ENCODE data around the gene NPAS1. TPM values are rescaled to one million over a fixed set of nuclear protein-coding genes. Genes with fewer than 3 reads are reported as not detected.

The NPAS1 gene
- polyA plus RNA-seq, 1 donor from 2014 or later, result not detected

DNA sequence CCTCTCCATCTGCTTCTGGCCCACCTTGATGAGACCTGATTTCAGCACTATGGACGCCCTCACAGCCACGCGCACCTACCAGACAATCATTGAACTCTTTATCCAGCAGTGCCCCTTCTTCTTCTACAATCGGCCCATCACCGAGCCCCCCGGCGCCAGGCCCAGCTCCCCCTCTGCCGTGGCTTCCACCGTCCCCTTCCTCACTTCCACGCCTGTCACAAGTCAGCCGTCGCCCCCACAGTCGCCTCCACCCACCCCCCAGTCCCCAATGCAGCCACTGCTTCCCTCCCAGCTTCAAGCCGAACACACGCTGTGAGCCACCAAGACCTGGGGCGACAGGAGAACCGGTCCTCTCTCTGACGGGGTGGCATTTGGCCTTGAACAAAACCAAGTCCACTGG, 19.3 kb upstream of the NPAS1 start:
- Histone ChIP-seq H3K9me2 (ENCODE audit: insufficient read depth, low read length) (no peaks in the 10 kb centered on the region), H3K9ac (ENCODE audit: low read length) (no peak overlapping the region), H3K4me2 (ENCODE audit: low read length) (no peak overlapping the region), H3K9me3 (ENCODE audit: low read length) (no peaks in the 10 kb centered on the region), H3K79me2 (replicated peaks; ENCODE audit: insufficient read depth, low read length) (no peaks in the 10 kb centered on the region), H2AFZ (ENCODE audit: low read depth, low read length) (no peak overlapping the region), H3K27me3 (ENCODE audit: insufficient read depth, low read depth, low read length) (no peaks in the 10 kb centered on the region), H3K4me3 (ENCODE audit: low read length) (no peak overlapping the region), H3F3A (ENCODE audit: insufficient read depth, low read length, poor library complexity, severe bottlenecking) (no peaks in the 10 kb centered on the region), H3K27ac (ENCODE audit: low read length) (no peak overlapping the region), H3K36me3 (ENCODE audit: insufficient read depth, low read length) (peaks cover 12% of the 10 kb centered on the region), H4K20me1 (ENCODE audit: insufficient read depth) (no peaks in the 10 kb centered on the region)
- TF ChIP-seq POLR2AphosphoS5 (IDR thresholded peaks at IDR 0.05) (no peak), MXI1 (conservative IDR thresholded peaks at IDR 0.05; ENCODE audit: poor library complexity, severe bottlenecking) (no peak), EZH2 (IDR thresholded peaks at IDR 0.05; ENCODE audit: borderline replicate concordance, insufficient read depth, low read length, poor library complexity, severe bottlenecking) (no peak), TAF1 (IDR thresholded peaks at IDR 0.05; ENCODE audit: low read depth) (no peak), SMC3 (conservative IDR thresholded peaks at IDR 0.05; ENCODE audit: poor library complexity) (no peak), RAD21 (conservative IDR thresholded peaks at IDR 0.05) (no peak), EP300 (conservative IDR thresholded peaks at IDR 0.05; ENCODE audit: poor library complexity, severe bottlenecking) (no peak)
- TF ChIP-seq, protein P1, sequence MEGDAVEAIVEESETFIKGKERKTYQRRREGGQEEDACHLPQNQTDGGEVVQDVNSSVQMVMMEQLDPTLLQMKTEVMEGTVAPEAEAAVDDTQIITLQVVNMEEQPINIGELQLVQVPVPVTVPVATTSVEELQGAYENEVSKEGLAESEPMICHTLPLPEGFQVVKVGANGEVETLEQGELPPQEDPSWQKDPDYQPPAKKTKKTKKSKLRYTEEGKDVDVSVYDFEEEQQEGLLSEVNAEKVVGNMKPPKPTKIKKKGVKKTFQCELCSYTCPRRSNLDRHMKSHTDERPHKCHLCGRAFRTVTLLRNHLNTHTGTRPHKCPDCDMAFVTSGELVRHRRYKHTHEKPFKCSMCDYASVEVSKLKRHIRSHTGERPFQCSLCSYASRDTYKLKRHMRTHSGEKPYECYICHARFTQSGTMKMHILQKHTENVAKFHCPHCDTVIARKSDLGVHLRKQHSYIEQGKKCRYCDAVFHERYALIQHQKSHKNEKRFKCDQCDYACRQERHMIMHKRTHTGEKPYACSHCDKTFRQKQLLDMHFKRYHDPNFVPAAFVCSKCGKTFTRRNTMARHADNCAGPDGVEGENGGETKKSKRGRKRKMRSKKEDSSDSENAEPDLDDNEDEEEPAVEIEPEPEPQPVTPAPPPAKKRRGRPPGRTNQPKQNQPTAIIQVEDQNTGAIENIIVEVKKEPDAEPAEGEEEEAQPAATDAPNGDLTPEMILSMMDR (IDR thresholded peaks at IDR 0.05; ENCODE audit: poor library complexity, severe bottlenecking), result no peak
- TF ChIP-seq, protein P2, sequence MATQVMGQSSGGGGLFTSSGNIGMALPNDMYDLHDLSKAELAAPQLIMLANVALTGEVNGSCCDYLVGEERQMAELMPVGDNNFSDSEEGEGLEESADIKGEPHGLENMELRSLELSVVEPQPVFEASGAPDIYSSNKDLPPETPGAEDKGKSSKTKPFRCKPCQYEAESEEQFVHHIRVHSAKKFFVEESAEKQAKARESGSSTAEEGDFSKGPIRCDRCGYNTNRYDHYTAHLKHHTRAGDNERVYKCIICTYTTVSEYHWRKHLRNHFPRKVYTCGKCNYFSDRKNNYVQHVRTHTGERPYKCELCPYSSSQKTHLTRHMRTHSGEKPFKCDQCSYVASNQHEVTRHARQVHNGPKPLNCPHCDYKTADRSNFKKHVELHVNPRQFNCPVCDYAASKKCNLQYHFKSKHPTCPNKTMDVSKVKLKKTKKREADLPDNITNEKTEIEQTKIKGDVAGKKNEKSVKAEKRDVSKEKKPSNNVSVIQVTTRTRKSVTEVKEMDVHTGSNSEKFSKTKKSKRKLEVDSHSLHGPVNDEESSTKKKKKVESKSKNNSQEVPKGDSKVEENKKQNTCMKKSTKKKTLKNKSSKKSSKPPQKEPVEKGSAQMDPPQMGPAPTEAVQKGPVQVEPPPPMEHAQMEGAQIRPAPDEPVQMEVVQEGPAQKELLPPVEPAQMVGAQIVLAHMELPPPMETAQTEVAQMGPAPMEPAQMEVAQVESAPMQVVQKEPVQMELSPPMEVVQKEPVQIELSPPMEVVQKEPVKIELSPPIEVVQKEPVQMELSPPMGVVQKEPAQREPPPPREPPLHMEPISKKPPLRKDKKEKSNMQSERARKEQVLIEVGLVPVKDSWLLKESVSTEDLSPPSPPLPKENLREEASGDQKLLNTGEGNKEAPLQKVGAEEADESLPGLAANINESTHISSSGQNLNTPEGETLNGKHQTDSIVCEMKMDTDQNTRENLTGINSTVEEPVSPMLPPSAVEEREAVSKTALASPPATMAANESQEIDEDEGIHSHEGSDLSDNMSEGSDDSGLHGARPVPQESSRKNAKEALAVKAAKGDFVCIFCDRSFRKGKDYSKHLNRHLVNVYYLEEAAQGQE (IDR thresholded peaks at IDR 0.05; ENCODE audit: borderline replicate concordance), result no peak

DNA sequence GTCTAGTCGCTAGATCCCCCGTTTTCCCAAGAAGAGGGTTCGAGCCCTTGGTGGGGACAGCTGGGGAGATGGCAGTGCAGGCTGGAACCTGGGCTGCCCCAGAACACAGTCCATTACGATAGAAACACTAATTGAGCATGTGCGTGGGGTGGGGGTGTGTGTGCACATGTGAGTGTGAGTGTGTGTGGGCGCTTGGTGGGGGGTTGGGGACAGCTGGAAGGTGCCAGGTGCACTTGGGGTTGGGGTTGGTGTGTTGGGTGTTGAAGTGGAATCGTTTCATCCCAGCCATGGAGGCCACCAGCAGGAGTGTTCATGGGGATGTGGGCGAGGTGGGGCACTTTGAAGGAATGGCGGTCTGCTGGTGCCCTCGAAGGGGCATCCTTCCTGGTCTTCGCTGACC, 18.1 kb upstream of the NPAS1 start:
- Histone ChIP-seq H3K9me2 (ENCODE audit: insufficient read depth, low read length) (no peaks in the 10 kb centered on the region), H3K79me2 (replicated peaks; ENCODE audit: insufficient read depth, low read length) (no peaks in the 10 kb centered on the region), H2AFZ (ENCODE audit: low read depth, low read length) (no peak overlapping the region), H3K9me3 (ENCODE audit: low read length) (no peaks in the 10 kb centered on the region), H3K27me3 (ENCODE audit: insufficient read depth, low read depth, low read length) (no peaks in the 10 kb centered on the region), H3F3A (ENCODE audit: insufficient read depth, low read length, poor library complexity, severe bottlenecking) (no peaks in the 10 kb centered on the region), H3K4me3 (ENCODE audit: low read length) (no peak overlapping the region), H3K9ac (ENCODE audit: low read length) (no peak overlapping the region), H3K27ac (ENCODE audit: low read length) (no peak overlapping the region), H3K36me3 (ENCODE audit: insufficient read depth, low read length) (peaks cover 12% of the 10 kb centered on the region), H3K4me2 (ENCODE audit: low read length) (no peak overlapping the region), H4K20me1 (ENCODE audit: insufficient read depth) (no peaks in the 10 kb centered on the region)
- TF ChIP-seq POLR2AphosphoS5 (IDR thresholded peaks at IDR 0.05) (no peak), SMC3 (conservative IDR thresholded peaks at IDR 0.05; ENCODE audit: poor library complexity) (no peak), RAD21 (conservative IDR thresholded peaks at IDR 0.05) (no peak), EP300 (conservative IDR thresholded peaks at IDR 0.05; ENCODE audit: poor library complexity, severe bottlenecking) (no peak), TAF1 (IDR thresholded peaks at IDR 0.05; ENCODE audit: low read depth) (no peak), MXI1 (conservative IDR thresholded peaks at IDR 0.05; ENCODE audit: poor library complexity, severe bottlenecking) (no peak)
- TF ChIP-seq, protein P2 (IDR thresholded peaks at IDR 0.05; ENCODE audit: borderline replicate concordance), result no peak

Data from neural cell (in vitro differentiated cells).